HG03135 (cell line): ENCODE data around the gene C11orf16.
"Not testable (repeated sequence)": the region's sequence is repeated elsewhere in the genome, so short reads cannot be mapped to it uniquely, and the experiment has no call there.

Experiments
- ATAC-seq: cut with Tn5 transposase; IDR thresholded peaks from one replicate; pipeline ENCODE4 v1.9.1; 2021; ENCODE audit warnings: mild to moderate bottlenecking, moderate library complexity; ENCODE audit not compliant: unreplicated experiment

Gene C11orf16

GRCh38 chr11:8932564-8933180 lies at the start of gene C11orf16:
TSS of gene C11orf16 (minus strand) at chr11:8932947. CDS start at chr11:8932308, 639 bp downstream.
- no peak for ATAC-seq

GRCh38 chr11:8980485-8980884 lies 47.7 kb upstream of the C11orf16 start:
- no peak for ATAC-seq

- not testable (repeated sequence) for ATAC-seq
These were observed 46.6 kb upstream of the C11orf16 start for GRCh38 chr11:8979365-8979764.

GRCh38 chr11:8973121-8973520 lies 40.4 kb upstream of the C11orf16 start:
- no peak for ATAC-seq

GRCh38 chr11:8971924-8972316 lies 39.2 kb upstream of the C11orf16 start:
- ATAC-seq = no peak

GRCh38 chr11:8971196-8971923 lies 38.6 kb upstream of the C11orf16 start:
- ATAC-seq = no peak

GRCh38 chr11:8967184-8967583 lies 34.4 kb upstream of the C11orf16 start:
- ATAC-seq = no peak

GRCh38 chr11:8964324-8965320 lies 31.9 kb upstream of the C11orf16 start, which contains the start of gene TMEM9B:
TSS of gene TMEM9B (minus strand) at chr11:8964442. CDS start at chr11:8964313, 129 bp downstream.
- peak; percentile 80 for ATAC-seq

GRCh38 chr11:8963569-8964323 lies 31.0 kb upstream of the C11orf16 start:
- peak; percentile 65 for ATAC-seq

- ATAC-seq = no peak
These were observed 30.1 kb upstream of the C11orf16 start for GRCh38 chr11:8962841-8963240.

GRCh38 chr11:8961401-8961800 lies 28.7 kb upstream of the C11orf16 start:
- ATAC-seq = no peak

GRCh38 chr11:8959546-8960166 lies 26.9 kb upstream of the C11orf16 start:
- peak; percentile 42 for ATAC-seq

- ATAC-seq = no peak
These were observed 24.1 kb upstream of the C11orf16 start for GRCh38 chr11:8956860-8957259.

- no peak for ATAC-seq
These were observed 16.1 kb upstream of the C11orf16 start for GRCh38 chr11:8948886-8949285.

GRCh38 chr11:8947230-8947943 lies 14.6 kb upstream of the C11orf16 start:
- ATAC-seq = no peak

GRCh38 chr11:8942518-8943066 lies 9.8 kb upstream of the C11orf16 start, which contains the start of gene ASCL3:
TSS of gene ASCL3 (minus strand) at chr11:8943016. CDS start at chr11:8938161, 4,855 bp downstream.
- no peak for ATAC-seq

- no peak for ATAC-seq
These were observed 8.8 kb upstream of the C11orf16 start for GRCh38 chr11:8941341-8942103.

GRCh38 chr11:8937659-8938058 lies 4.9 kb upstream of the C11orf16 start:
- ATAC-seq = no peak
